Occipital lobe (tissue), 2 donors: ENCODE results near the gene LIAS. TPM values are rescaled to one million over a fixed set of nuclear protein-coding genes. Genes with fewer than 3 reads are reported as not detected.
A peak's percentile ranks its signal among the peaks of the same experiment; 100 is the strongest.
"Not testable (repeated sequence)": the region's sequence is repeated elsewhere in the genome, so short reads cannot be mapped to it uniquely, and the experiment has no call there.

ENCODE experiments used
- DNase-seq: peaks from one replicate; lab custom pipeline; 2025; lab: John Stamatoyannopoulos, UW
- total RNA-seq: library from RNA; depleted of rRNA; stranded (reverse); fragments of >200 nt; gene quantifications from one replicate; pipeline ENCODE4 v1.2.3, GENCODE V29; 2014

LIAS gene
- total RNA-seq, 1 donor from 2014 or later = 12.9 TPM

DNA sequence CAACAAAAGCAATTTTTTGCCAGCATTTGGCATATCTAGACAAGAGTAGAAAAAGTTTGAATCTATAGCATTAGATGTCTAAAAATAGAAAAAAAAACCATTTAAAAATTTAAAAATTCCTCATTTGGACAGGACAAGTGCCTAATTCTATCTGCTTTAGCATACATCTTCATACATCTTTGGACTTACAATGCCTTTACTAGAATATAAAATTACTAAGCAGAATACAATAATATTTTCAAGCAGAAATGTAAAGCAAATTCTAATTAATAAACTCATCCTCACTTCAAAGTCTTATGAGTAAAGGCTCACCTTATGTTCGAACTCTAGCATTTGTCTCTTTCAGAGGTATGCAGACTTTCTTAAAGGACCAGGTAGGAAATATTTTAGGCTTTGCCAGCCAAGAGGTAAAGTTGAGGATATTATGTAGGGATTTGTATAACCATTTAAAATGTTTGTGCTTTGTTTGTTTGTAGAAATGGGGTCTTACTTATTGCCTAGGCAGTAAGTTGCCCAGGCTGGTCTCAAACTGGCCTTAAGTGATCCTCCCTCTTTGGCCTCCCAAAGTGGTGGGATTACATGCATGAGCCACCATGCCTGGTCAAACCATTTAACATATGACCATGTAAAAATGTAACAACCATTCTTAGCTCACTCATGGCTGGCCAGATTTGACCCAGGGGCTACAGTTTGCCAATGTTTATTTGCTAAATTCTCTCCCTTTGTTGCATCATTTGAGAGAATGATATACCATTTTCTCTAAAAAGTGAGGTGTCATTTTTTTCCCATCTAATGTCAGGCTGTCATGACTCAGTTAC, 39.3 kb downstream of the LIAS start:
- no peak for DNase-seq

DNA sequence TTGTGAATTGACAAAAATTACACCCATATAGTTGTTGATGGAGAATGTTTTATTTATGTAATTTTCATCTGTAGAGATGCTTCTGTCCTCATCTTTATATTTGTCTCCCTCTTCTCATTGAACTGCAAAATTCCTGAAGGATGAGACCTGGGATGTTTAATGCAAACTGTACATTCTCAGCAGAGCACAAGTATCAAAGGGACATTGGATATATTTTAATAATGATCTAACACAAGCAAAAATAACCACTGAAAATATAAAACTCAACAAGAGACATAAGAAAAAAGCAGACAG, 39.8 kb downstream of the LIAS start:
- no peak for DNase-seq

DNA sequence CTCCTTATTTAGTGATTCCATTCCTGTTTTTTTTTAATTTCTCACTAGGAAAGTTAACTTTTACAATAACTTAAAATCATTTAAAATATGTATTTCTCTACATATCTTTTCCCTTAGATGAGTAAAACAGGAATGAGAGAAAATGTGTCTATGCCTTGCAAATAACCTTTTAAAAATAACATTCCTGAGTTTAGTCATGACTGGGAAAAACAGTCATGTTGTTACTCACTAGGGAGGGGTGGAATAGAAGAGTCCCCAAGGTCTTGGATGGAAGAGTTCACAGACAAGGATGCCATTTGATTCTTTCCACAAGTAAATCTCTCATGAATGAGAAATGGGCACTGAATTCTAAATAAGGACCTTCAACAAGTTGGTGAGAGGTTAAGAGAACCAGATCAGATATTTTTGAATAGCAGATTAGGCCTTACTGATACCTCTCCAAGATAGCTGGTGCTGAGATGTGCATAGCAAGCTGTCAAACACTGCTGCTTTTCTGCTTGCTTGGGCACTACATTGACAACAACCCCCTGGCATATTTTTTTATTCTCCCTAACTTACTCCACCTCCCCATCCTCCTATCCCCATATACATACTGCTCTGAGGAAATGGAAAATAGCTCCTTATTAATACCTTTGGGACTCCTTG, 43.3 kb downstream of the LIAS start:
- no peak for DNase-seq

DNA sequence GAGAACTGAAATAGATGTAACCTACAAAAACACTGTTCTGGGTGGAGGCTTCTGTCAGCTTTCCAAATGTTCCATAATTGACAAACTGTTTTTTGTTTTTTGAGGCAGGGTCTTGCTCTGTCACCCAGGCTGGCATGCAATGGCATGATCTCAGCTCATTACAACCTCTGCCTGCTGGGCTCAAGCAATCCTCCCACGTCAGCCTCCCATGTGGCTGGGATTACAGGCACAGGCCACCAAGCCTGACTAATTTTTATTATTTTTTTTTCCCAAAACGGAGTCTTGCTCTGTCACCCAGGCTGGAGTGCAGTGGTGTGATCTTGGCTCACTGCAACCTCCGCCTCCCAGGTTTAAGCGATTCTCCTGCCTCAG, 43.8 kb downstream of the LIAS start:
- not testable (repeated sequence) for DNase-seq

DNA sequence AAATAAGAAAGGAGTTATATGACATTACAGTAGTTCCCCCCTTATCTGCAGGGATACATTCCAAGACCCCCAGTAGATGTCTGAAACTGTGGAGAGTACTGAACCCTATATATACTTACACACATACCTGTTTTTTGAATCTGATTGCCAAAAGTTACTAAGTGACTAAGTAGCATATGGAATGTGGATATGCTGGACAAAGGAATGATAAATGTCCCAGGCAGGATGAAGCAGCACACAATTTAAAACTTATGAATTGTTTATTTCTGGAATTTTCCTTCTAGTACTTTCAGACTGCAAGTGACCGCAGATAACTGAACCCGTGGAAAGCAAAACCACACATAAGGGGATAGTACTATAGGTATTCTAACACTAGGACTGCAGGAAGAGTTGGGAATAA, 45.7 kb downstream of the LIAS start:
- no peak for DNase-seq

DNA sequence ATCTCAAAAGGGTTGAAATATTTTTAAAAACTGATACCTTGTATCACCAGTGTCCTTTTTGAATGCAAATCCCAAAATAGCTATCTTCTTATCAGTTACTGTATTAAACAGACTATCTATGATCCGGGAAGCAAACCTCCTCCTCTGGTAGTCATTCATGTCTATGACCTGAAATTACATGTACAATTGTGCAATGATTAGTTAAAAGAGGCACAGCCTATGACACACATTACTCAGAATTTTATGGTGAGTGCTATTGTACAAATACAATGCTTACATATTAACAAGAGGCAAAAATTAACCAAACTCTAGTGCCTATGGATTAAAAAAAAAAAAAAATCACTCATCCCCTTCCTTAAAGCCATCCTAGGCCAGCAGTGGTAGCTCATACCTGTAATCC, 46.7 kb downstream of the LIAS start:
- no peak for DNase-seq

DNA sequence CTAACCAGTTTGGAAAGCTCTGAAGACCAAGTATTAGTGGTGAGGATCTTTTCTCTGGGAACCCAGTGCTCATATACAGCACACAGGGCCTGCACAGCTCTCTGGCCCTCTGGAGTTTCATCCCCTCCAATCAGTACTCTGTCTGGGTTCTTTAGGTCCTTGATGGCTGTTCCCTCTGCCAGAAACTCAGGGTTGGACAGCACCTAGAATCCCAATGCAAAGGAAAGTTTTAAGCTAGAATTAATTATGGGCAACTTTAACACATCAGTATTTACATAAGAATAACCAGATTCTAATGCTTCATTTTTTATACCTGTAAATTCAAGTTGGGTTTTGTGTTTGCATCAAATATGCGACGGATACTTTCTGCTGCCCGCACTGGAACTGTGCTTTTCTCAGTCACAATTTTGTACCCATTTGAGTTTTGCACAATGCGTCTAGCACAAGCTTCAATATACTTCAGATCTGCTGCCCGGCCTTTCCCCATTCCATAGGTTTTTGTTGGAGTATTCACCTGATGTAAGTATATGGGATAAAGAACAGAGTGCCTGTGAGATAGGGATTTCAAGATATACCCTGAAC, 51.6 kb downstream of the LIAS start:
- DNase-seq = no peak

DNA sequence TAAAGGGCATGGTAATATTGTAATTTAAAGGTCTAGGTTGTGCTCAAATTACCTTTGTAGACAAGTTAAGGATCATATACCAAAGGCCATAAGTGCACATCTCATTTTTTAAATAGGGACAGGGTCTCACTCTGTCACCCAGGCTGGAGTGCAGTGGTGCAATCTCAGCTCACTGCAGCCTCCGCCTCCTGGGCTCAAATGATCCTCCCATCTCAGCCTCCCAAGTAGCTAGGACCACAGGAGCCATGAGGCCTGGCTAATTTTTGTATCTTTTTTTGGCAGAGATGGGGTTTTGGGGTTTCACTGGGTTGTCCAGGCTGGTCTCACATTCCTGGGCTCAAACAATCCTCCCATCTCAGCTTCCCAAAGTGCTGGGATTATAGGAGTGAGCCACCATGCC, 55.4 kb downstream of the LIAS start:
- DNase-seq = not testable (repeated sequence)

DNA sequence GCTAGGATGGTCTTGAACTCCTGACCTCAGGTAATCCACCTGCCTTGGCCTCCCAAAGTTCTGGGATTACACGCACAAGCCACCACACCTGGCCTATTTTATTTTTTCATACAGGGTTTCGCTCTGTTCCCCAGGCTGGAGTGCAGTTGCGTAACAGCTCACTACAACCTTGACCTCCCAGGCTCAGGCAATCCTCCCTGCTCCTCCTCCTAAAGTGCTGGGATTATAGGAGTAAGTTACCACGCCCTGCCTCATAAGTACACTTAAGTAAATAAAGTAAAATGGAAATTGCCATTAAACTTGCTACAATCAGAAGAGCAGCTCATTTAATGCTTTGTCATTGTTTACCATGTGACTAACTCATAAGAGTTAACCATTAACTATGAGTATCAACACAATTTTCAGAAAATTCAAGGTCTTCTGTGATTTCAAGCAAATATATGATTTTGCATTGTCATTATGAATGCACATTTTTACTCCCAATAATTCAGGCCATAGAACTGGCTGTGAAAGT, 56.1 kb downstream of the LIAS start:
- DNase-seq = no peak

DNA sequence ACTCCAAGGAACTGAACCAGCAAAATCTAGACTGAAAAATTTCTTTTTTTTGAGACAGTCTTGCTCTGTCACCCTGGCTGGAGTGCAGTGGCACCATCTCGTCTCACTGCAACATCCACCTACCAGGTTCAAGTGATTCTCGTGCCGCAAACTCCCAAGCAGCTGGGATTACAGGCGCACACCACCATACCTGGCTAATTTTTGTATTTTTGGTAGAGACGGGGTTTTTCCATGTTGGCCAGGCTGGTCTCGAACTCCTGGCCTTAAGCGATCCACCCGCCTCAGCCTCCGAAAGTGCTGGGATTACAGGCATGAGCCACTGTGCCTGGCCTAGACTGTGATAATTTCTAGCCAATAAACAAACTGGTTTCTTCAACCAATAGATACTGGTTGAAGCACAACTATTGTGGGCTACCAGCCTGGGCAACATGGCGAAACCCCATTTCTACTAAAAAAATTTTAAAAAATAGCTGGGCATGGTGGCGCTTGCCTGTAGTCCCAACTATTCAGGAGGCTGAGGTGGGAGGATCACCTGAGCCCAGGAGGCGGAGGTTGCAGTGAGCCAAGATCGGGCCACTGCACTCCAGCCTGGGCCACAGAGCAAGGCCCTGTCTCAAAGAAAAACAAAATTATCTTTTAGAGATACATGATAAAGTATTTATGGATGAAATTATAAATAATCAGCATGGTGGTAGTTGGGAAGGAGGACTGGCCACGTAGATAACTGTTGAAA, 57.0 kb downstream of the LIAS start:
- not testable (repeated sequence) for DNase-seq

DNA sequence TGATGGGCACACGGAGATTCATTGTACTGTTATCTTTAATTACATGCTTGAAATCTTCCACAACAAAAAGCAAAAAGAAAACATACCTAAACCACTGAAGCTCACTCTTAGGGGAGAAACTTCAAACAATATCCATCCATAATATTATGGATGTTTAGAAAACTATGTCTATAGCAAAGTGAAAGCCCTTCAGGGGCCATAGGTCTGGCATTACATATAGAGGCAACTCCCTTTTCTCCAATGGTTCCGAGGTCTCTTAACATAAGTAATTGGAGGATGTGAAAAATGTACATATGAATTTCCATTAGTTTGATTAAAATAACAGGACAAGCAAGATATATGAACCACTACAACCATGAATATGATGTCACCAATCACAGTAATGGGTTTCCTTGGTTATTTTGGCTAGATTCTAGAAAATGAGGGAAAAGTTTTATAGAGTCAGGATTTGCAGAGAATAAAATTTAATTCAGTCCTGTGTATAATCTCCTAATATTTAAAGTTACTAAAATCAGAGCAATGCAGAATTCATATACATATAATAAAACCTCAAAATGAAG, 57.6 kb downstream of the LIAS start:
- DNase-seq = no peak

DNA sequence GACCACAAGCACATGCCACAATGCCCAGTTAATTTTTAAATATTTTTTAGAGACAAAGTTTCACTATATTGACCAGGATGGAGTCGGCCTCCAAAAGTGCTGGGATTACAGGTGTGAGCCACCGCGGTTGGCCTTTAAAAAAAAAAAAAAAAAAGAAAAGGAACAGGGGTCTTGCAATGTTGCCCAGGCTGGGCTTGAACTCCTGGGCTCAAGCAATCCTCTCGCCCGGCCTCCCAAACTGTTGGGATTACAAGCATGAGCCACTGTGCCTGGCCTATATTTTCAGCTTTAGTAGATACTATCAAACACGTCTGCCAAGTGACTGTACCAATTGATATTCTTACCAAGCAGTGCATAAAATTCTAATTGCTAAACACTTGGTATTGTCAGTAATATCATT, 59.6 kb downstream of the LIAS start:
- no peak for DNase-seq

DNA sequence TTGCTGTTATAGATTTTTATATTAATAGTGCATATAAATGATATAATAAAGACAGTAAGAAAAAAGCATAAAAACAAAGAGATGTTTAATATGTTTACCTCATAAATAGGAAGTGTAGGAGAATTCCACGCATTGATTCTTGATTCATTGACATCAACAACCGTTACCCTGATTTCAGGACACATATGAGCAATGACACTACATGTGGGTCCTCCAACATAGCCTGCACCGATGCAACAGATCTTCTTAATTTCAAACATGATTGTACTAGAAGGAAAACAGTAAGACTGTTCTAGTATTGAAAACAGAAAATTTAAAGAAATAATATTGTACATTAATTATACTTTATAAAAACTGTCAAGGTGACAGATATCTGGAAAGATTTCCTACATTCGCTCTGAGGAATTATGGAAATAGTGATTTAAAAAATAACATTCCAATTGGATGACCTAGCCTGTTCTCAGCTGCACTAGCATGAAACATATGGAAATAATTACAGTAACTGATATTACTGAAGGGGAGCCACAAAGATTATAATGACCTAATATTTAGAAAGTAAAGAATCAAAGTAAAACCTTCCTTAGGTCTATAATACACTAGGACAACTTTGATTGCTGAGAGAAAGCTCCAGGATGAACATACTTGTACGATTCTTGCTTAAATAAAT, 62.5 kb downstream of the LIAS start:
- DNase-seq = no peak

DNA sequence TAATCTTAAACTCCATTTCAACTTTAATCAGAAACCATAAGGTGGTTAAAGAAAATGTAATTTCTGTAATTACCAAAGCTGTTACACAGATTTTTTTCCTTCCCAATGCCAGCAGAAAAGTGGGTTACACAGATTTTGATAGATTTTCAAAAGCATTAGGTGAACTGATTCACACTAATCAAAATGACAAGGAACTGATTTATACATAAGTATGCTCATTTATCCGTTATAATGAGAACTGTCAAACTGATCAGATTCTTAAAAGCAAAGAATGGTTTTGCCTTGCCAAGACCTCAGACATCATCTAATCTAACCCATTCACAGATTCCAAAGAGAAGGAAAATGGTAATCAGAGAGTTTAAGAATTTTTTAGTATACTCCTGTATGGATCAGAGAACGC, 63.2 kb downstream of the LIAS start:
- no peak for DNase-seq

DNA sequence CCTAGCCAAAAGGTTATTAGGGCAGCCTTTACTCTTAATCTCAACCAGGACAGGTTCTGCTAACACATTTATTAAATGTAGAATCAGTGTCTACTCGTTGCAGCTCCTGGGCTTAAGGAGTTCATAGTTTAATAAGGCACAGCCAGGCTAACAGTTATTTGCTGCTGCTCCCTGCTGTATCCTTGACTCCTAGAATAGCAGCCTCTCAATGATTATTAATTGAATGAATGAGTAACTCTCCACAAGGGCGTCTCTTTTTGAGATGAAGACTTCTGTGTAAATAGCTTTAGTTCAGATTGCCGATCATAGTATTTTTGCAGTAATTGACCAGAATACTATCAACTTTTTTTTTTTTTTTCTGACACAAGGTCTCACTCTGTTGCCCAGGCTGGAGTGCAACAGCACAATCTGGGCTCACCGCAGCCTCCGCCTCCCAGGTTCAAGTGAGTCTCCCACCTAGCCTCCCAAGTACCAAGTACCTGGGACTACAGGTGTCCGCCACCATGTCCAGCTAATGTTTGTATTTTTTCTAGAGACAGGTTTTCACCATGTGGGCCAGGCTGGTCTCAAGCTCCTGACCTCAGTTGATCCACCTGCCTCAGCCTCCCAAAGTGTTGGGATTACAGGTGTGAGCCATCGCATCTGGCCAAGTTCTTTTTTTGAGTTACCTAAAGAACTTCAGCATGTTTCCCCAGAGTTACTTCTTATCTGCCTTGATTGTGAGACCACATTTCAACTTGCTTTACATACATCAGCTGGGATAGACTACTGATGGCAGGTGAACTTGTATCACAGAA, 65.5 kb downstream of the LIAS start:
- no peak for DNase-seq

DNA sequence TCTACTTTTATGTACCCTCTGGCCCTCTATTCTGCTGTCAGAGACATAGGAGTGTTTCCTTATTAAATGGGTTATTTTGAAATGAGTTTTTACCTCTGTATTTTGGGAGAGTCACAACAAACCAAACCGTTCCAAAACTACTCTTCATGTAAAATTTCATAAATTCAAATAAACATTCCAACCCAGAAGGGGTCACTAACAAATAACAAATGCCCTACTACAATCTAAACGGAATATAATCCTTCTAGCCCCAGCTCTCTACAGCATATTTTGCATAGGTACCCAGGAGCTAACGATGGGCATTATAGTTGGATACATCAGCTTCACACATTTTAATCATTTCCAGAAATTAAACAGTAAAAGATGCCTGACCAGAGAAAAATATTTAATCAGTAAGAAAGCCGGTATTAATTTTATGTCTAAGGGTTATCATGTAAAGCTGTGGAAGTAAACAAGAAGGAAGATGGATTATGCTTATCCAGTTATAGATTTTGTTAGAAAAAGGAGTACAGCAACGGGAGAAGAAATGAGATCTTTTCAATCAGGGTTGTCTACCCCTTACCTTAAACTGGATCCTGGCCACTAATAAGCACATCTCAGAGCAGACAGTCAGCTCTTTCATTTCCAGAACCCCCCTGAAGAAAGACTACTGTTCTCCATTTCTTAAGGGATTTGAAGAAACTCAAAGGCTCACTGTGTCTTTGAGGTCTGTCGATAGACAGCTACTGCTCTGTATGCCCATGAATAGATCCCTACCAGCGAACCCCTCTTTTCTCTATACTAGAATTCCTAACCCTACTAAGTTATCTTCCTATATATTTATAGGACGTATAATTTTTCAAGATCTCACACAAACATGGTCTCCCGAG, 67.2 kb downstream of the LIAS start:
- no peak for DNase-seq

DNA sequence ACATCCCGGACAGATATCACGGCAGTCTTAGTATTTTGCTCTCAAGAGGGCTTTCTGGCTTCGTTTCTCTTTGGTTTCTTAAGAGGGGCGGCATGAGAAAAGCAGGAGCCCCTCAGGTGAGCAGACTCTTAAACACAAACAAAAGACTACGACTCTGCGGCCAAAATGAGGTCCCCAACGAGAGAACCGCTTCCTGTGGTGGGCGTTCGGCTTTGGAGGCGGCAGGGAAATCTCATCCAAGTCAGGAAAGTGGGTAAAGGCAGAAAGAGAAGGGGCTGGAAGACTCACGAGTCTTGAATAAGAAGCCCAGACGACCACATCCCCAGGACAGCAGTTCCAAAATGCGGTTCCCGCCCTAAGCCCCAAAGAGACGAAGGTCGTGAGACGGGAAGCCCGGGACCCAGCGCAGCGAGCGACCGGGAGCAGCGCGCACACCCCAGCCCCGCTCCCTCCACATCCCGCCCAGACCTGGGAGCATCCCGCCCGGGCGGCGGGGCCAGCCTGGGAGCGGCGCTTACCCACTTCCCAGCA, 68.0 kb downstream of the LIAS start:
- DNase-seq = no peak

DNA sequence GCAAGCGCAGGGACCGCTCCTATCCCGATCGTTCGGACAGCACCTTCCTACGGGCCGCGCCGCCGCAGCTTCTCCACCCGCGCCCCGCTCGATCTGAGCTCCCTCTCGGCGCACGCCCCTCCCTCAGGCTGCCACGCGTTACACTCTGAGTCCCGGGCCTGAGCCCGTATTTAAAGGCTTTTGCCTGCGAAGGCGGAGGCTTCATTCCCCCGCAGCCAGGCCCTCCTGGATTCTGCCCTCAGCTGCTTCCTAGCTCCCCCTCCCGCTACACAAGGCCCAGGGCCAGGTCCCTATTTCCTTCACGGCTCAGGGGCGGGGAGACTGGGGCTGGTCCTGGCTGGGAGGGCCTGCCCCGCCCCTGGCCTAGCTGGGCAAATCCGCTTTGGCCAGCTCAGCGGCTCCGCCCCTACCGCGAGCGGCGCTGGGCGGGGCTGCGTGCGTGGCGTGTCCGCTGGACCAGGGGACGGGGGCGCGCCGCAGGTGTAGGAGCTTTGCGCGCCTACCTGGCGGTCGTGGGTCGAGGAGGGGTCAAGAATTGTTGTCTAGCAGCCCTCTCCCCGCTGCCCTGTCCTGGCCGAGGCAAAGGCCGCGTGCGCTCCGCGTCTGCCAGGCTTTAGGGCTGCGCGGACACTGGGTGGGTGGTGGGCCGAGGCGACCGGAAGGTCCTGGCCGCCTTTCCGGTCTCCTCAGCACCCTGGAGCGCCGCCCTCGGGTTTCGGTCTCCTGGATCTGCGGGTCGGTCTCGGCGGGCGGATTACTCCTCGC, 68.6 kb downstream of the LIAS start, which contains the start of gene UGDH:
Gene UGDH (minus strand): TSS at position 144 of the 765 bp plus-strand sequence. CDS start 5,927 bp downstream, outside the sequence.
- DNase-seq = peak; percentile 98
